DOHH2 (cell line): Measurements from ENCODE around the gene NCF4.

Experiments used
- H3F3A ChIP-seq: fragments of 200-600 bp; sonication (generic), shearing (Covaris generic); 2 replicates; pipeline ENCODE4 v1.6.0; 2016; ENCODE audit warnings: antibody characterized with exemption, mild to moderate bottlenecking; ENCODE audit not compliant: control insufficient read depth, insufficient read depth
- H3K27ac ChIP-seq: fragments of 200-600 bp; sonication (generic); 2 replicates; pipeline ENCODE4 v1.5.1; 2014; ENCODE audit warnings: low read depth, mild to moderate bottlenecking, low read length, moderate library complexity
- H3K27me3 ChIP-seq: fragments of 200-600 bp; sonication (generic); 2 replicates; pipeline ENCODE4 v1.6.1; 2014; ENCODE audit warnings: mild to moderate bottlenecking, low read length, mixed read lengths; ENCODE audit not compliant: control insufficient read depth
- H3K36me3 ChIP-seq: fragments of 200-600 bp; sonication (generic); 2 replicates; pipeline ENCODE4 v1.6.1; 2014; ENCODE audit warnings: mild to moderate bottlenecking, low read length, moderate library complexity, mixed read lengths; ENCODE audit not compliant: control insufficient read depth
- H3K4me1 ChIP-seq: fragments of 200-600 bp; sonication (generic); 2 replicates; pipeline ENCODE4 v1.6.1; 2014; ENCODE audit warnings: mild to moderate bottlenecking, low read length, mixed read lengths; ENCODE audit not compliant: control insufficient read depth
- H3K4me2 ChIP-seq: fragments of 200-600 bp; sonication (generic); 2 replicates; pipeline ENCODE4 v1.6.0; 2014; ENCODE audit warnings: mild to moderate bottlenecking, low read length, moderate library complexity
- H3K4me3 ChIP-seq: fragments of 200-600 bp; sonication (generic); 2 replicates; pipeline ENCODE4 v1.5.1; 2014; ENCODE audit warnings: mild to moderate bottlenecking, low read length, mixed read lengths
- H3K79me2 ChIP-seq: fragments of 200-600 bp; sonication (generic); 2 replicates; pipeline ENCODE4 v1.6.1; 2014; ENCODE audit warnings: mild to moderate bottlenecking, low read length, mixed read lengths; ENCODE audit not compliant: control insufficient read depth
- H3K9me2 ChIP-seq: fragments of 200-600 bp; sonication (generic); replicated peaks from 2 replicates; pipeline ENCODE4 v1.6.1; 2014; ENCODE audit warnings: mild to moderate bottlenecking, low read length, mixed read lengths; ENCODE audit not compliant: control insufficient read depth
- H3K9me3 ChIP-seq: fragments of 200-600 bp; sonication (generic); 2 replicates; pipeline ENCODE4 v1.6.1; 2014; ENCODE audit warnings: antibody characterized with exemption, low read length, mixed read lengths; ENCODE audit not compliant: control insufficient read depth, insufficient read depth
- H4K20me1 ChIP-seq: fragments of 200-600 bp; sonication (generic); 2 replicates; pipeline ENCODE4 v1.6.0; 2014; ENCODE audit warnings: low read depth, mild to moderate bottlenecking, antibody characterized with exemption, low read length, moderate library complexity; ENCODE audit not compliant: control insufficient read depth, insufficient read depth
- EZH2phosphoT487 ChIP-seq: fragments of 200-600 bp; sonication (generic); IDR thresholded peaks from 2 replicates; pipeline ENCODE4 v1.6.1; 2017; ENCODE audit warnings: borderline replicate concordance, mild to moderate bottlenecking, antibody characterized with exemption, low read length, moderate library complexity, mixed read lengths
- TF ChIP-seq, protein P1 (sequence below): fragments of 200-600 bp; sonication (generic); IDR thresholded peaks from one replicate; pipeline ENCODE4 v1.5.1; 2014; ENCODE audit warnings: antibody characterized with exemption, mild to moderate bottlenecking, low read depth, low read length; ENCODE audit not compliant: poor library complexity, severe bottlenecking

Gene NCF4

DNA sequence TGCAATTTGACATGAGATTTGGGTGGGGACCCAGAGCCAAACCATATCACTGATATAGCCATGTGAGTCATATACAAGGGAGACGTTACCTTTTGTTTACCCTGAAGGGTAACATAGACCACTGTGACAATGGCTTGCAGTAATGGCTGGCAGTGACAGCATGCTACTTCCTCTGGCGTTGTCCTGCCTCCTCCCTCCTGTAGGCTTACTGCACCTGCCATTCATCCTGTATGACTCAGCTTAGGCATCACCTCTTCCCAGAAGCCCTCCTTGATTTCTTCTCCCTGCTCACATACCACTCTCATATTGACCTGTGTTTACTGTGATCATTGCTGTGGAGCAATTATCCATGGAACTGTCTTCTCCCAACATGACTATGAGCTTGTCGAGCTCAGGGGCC is 32.0 kb upstream of the NCF4 start:
- Histone ChIP-seq H4K20me1 (no peaks in the 10 kb centered on the region), H3K4me1 (peaks cover 30% of the 10 kb centered on the region), H3K27me3 (no peaks in the 10 kb centered on the region), H3K4me3 (no peak overlapping the region), H3K79me2 (no peaks in the 10 kb centered on the region), H3K4me2 (no peak overlapping the region), H3K9me3 (peaks cover 7% of the 10 kb centered on the region), H3F3A (no peaks in the 10 kb centered on the region), H3K9me2 (no peaks in the 10 kb centered on the region), H3K27ac (no peak overlapping the region), H3K36me3 (peaks cover 5% of the 10 kb centered on the region; the same call in 1 of the 2 replicates)
- no peak for TF ChIP-seq EZH2phosphoT487
- TF ChIP-seq, protein P1, sequence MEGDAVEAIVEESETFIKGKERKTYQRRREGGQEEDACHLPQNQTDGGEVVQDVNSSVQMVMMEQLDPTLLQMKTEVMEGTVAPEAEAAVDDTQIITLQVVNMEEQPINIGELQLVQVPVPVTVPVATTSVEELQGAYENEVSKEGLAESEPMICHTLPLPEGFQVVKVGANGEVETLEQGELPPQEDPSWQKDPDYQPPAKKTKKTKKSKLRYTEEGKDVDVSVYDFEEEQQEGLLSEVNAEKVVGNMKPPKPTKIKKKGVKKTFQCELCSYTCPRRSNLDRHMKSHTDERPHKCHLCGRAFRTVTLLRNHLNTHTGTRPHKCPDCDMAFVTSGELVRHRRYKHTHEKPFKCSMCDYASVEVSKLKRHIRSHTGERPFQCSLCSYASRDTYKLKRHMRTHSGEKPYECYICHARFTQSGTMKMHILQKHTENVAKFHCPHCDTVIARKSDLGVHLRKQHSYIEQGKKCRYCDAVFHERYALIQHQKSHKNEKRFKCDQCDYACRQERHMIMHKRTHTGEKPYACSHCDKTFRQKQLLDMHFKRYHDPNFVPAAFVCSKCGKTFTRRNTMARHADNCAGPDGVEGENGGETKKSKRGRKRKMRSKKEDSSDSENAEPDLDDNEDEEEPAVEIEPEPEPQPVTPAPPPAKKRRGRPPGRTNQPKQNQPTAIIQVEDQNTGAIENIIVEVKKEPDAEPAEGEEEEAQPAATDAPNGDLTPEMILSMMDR: no peak

DNA sequence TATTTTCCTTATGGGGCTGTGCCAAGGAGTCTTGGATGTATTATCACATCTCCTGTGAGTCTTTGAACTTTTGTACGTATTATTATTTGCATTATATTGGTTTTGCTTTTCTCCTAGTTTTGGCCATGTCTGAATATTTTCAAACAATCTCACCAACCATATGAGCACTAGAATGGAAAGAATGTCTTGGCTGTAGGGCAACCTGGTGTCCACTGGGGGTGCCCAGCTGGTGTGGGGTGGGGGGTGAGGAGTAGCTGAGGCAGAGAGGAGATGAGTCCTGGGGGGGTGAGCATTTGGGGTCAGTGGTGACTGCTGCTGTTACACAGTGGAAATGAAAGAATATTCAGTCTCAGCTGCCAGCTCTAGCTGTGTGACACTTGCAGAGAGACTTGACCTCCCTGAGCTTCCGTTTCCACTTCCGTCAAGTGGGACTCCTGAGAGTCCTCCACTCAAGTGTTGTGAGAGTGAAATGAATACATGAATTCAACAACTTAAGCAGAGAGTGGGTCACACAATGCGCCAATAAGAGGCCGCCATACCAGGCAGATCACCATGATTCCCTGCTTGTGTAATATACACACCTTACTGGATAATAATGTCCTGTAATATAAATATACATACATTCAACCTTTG is 31.3 kb upstream of the NCF4 start:
- Histone ChIP-seq H3K4me3 (no peak overlapping the region), H3K4me2 (no peak overlapping the region), H3K27me3 (no peaks in the 10 kb centered on the region), H3F3A (no peaks in the 10 kb centered on the region), H3K4me1 (peaks cover 30% of the 10 kb centered on the region), H3K9me3 (peaks cover 9% of the 10 kb centered on the region), H3K36me3 (peaks cover 5% of the 10 kb centered on the region; the same call in 1 of the 2 replicates), H3K9me2 (no peaks in the 10 kb centered on the region), H4K20me1 (no peaks in the 10 kb centered on the region), H3K79me2 (no peaks in the 10 kb centered on the region), H3K27ac (no peak overlapping the region)
- TF ChIP-seq, protein P1: no peak
- TF ChIP-seq EZH2phosphoT487: no peak

DNA sequence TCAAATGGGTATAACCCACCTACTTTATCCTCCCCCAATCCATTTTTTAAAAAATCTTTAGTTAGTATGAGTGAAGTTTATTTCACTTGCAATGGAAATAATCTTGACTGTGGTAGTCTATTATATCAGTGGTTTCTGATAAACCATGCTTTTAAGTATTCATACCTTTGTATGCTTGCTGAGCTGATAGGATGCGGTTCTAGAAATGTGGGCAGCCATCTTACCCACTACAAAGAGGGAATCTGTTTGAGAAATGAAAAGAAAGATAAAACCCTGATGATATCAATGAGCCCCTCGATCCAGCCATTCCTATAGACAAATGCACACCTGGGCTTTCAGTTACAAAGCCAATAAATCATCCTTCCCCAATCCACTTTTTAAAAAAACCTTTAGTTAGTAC is 30.2 kb upstream of the NCF4 start:
- Histone ChIP-seq H3K36me3 (peaks cover 5% of the 10 kb centered on the region; the same call in 1 of the 2 replicates), H3K4me3 (no peak overlapping the region), H4K20me1 (no peaks in the 10 kb centered on the region), H3K27ac (no peak overlapping the region), H3K27me3 (no peaks in the 10 kb centered on the region), H3K4me1 (peaks cover 30% of the 10 kb centered on the region), H3F3A (no peaks in the 10 kb centered on the region), H3K4me2 (no peak overlapping the region), H3K9me2 (no peaks in the 10 kb centered on the region), H3K9me3 (peaks cover 9% of the 10 kb centered on the region), H3K79me2 (no peaks in the 10 kb centered on the region)
- TF ChIP-seq, protein P1: no peak
